DOHH2 (cell line): ENCODE results near the gene SCN2B.

Experiments
- H3F3A ChIP-seq: fragments of 200-600 bp; sonication (generic), shearing (Covaris generic); 2 replicates; pipeline ENCODE4 v1.6.0; 2016; ENCODE audit warnings: antibody characterized with exemption, mild to moderate bottlenecking; ENCODE audit not compliant: control insufficient read depth, insufficient read depth
- H3K27ac ChIP-seq: fragments of 200-600 bp; sonication (generic); 2 replicates; pipeline ENCODE4 v1.5.1; 2014; ENCODE audit warnings: low read depth, mild to moderate bottlenecking, low read length, moderate library complexity
- H3K27me3 ChIP-seq: fragments of 200-600 bp; sonication (generic); 2 replicates; pipeline ENCODE4 v1.6.1; 2014; ENCODE audit warnings: mild to moderate bottlenecking, low read length, mixed read lengths; ENCODE audit not compliant: control insufficient read depth
- H3K36me3 ChIP-seq: fragments of 200-600 bp; sonication (generic); 2 replicates; pipeline ENCODE4 v1.6.1; 2014; ENCODE audit warnings: mild to moderate bottlenecking, low read length, moderate library complexity, mixed read lengths; ENCODE audit not compliant: control insufficient read depth
- H3K4me1 ChIP-seq: fragments of 200-600 bp; sonication (generic); 2 replicates; pipeline ENCODE4 v1.6.1; 2014; ENCODE audit warnings: mild to moderate bottlenecking, low read length, mixed read lengths; ENCODE audit not compliant: control insufficient read depth
- H3K4me2 ChIP-seq: fragments of 200-600 bp; sonication (generic); 2 replicates; pipeline ENCODE4 v1.6.0; 2014; ENCODE audit warnings: mild to moderate bottlenecking, low read length, moderate library complexity
- H3K4me3 ChIP-seq: fragments of 200-600 bp; sonication (generic); 2 replicates; pipeline ENCODE4 v1.5.1; 2014; ENCODE audit warnings: mild to moderate bottlenecking, low read length, mixed read lengths
- H3K79me2 ChIP-seq: fragments of 200-600 bp; sonication (generic); 2 replicates; pipeline ENCODE4 v1.6.1; 2014; ENCODE audit warnings: mild to moderate bottlenecking, low read length, mixed read lengths; ENCODE audit not compliant: control insufficient read depth
- H3K9me2 ChIP-seq: fragments of 200-600 bp; sonication (generic); replicated peaks from 2 replicates; pipeline ENCODE4 v1.6.1; 2014; ENCODE audit warnings: mild to moderate bottlenecking, low read length, mixed read lengths; ENCODE audit not compliant: control insufficient read depth
- H3K9me3 ChIP-seq: fragments of 200-600 bp; sonication (generic); 2 replicates; pipeline ENCODE4 v1.6.1; 2014; ENCODE audit warnings: antibody characterized with exemption, low read length, mixed read lengths; ENCODE audit not compliant: control insufficient read depth, insufficient read depth
- H4K20me1 ChIP-seq: fragments of 200-600 bp; sonication (generic); 2 replicates; pipeline ENCODE4 v1.6.0; 2014; ENCODE audit warnings: low read depth, mild to moderate bottlenecking, antibody characterized with exemption, low read length, moderate library complexity; ENCODE audit not compliant: control insufficient read depth, insufficient read depth
- CTCF ChIP-seq: fragments of 200-600 bp; sonication (generic); IDR thresholded peaks from one replicate; pipeline ENCODE4 v1.5.1; 2014; ENCODE audit warnings: antibody characterized with exemption, mild to moderate bottlenecking, low read depth, low read length; ENCODE audit not compliant: poor library complexity, severe bottlenecking
- EZH2phosphoT487 ChIP-seq: fragments of 200-600 bp; sonication (generic); IDR thresholded peaks from 2 replicates; pipeline ENCODE4 v1.6.1; 2017; ENCODE audit warnings: borderline replicate concordance, mild to moderate bottlenecking, antibody characterized with exemption, low read length, moderate library complexity, mixed read lengths

The SCN2B gene

GRCh38 chr11:118215262-118215661 is 38.8 kb upstream of the SCN2B start:
- Histone ChIP-seq H3F3A (0 out of 2 replicates have a peak, but pooled peaks cover 2% of the 10 kb centered on the region), H3K36me3 (no peaks in the 10 kb centered on the region), H4K20me1 (no peaks in the 10 kb centered on the region), H3K9me3 (no peaks in the 10 kb centered on the region), H3K27me3 (no peaks in the 10 kb centered on the region), H3K9me2 (no peaks in the 10 kb centered on the region), H3K4me3 (peak overlapping the region; percentile 43), H3K4me1 (peaks cover 53% of the 10 kb centered on the region), H3K79me2 (no peaks in the 10 kb centered on the region), H3K4me2 (peak overlapping the region; percentile 65), H3K27ac (peak overlapping the region; percentile 6; the same call in 1 of the 2 replicates)
- no peak for TF ChIP-seq CTCF
- TF ChIP-seq EZH2phosphoT487 = no peak

GRCh38 chr11:118214210-118214914 is 37.9 kb upstream of the SCN2B start:
- peak overlapping the region; percentile 32 for H3K27ac ChIP-seq
- 0 out of 2 replicates have a peak, but pooled peaks cover 2% of the 10 kb centered on the region for H3F3A ChIP-seq
- H3K79me2 ChIP-seq = no peaks in the 10 kb centered on the region
- H3K9me3 ChIP-seq = no peaks in the 10 kb centered on the region
- H3K4me3 ChIP-seq = peak overlapping the region; percentile 43
- no peak for TF ChIP-seq EZH2phosphoT487
- TF ChIP-seq CTCF = no peak
- peak overlapping the region; percentile 65 for H3K4me2 ChIP-seq
- H3K27me3 ChIP-seq = no peaks in the 10 kb centered on the region
- peaks cover 53% of the 10 kb centered on the region for H3K4me1 ChIP-seq
- no peaks in the 10 kb centered on the region for H4K20me1 ChIP-seq
- H3K9me2 ChIP-seq = no peaks in the 10 kb centered on the region
- no peaks in the 10 kb centered on the region for H3K36me3 ChIP-seq

GRCh38 chr11:118213781-118214180 is 37.3 kb upstream of the SCN2B start:
- H3F3A ChIP-seq = 0 out of 2 replicates have a peak, but pooled peaks cover 2% of the 10 kb centered on the region
- H3K4me1 ChIP-seq = peaks cover 53% of the 10 kb centered on the region
- no peaks in the 10 kb centered on the region for H4K20me1 ChIP-seq
- no peaks in the 10 kb centered on the region for H3K9me2 ChIP-seq
- H3K27ac ChIP-seq = 0 out of 2 replicates have a peak overlapping the region, but pooled peaks have one; percentile 32
- H3K79me2 ChIP-seq = no peaks in the 10 kb centered on the region
- peak overlapping the region; percentile 65 for H3K4me2 ChIP-seq
- H3K27me3 ChIP-seq = no peaks in the 10 kb centered on the region
- peak overlapping the region; percentile 43; the same call in 1 of the 2 replicates for H3K4me3 ChIP-seq
- no peaks in the 10 kb centered on the region for H3K36me3 ChIP-seq
- H3K9me3 ChIP-seq = no peaks in the 10 kb centered on the region
- TF ChIP-seq EZH2phosphoT487 (no peak), CTCF (no peak)
